Measurements from ENCODE around the gene SIRPG.
"Not testable (repeated sequence)": the region's sequence is repeated elsewhere in the genome, so short reads cannot be mapped to it uniquely, and the experiment has no call there.

The SIRPG gene

GRCh38 chr20:1657556-1658334 is at the start of gene SIRPG:
SIRPG (minus strand) TSS chr20:1657779; CDS start chr20:1657714, 65 bp downstream.
- DNase-seq = no peak

- DNase-seq = not testable (repeated sequence)
These were observed 49.3 kb upstream of the SIRPG start for GRCh38 chr20:1706887-1707286.

GRCh38 chr20:1706079-1706478 is 48.5 kb upstream of the SIRPG start:
- DNase-seq = no peak

- DNase-seq = no peak
These were observed 45.3 kb upstream of the SIRPG start for GRCh38 chr20:1702855-1703254.

GRCh38 chr20:1702328-1702727 is 44.7 kb upstream of the SIRPG start:
- no peak for DNase-seq

GRCh38 chr20:1700990-1701389 is 43.4 kb upstream of the SIRPG start:
- DNase-seq = no peak

- DNase-seq = no peak
These were observed 40.0 kb upstream of the SIRPG start for GRCh38 chr20:1697592-1697991.

- no peak for DNase-seq
These were observed 39.1 kb upstream of the SIRPG start for GRCh38 chr20:1696521-1697209.

- no peak for DNase-seq
These were observed 37.1 kb upstream of the SIRPG start for GRCh38 chr20:1694672-1695071.

- DNase-seq = no peak
These were observed 35.8 kb upstream of the SIRPG start for GRCh38 chr20:1693427-1693826.

- DNase-seq = no peak
These were observed 32.1 kb upstream of the SIRPG start for GRCh38 chr20:1689721-1690120.

- DNase-seq = no peak
These were observed 31.4 kb upstream of the SIRPG start for GRCh38 chr20:1688886-1689538.

GRCh38 chr20:1687053-1687452 is 29.5 kb upstream of the SIRPG start:
- DNase-seq = no peak

GRCh38 chr20:1686151-1686748 is 28.7 kb upstream of the SIRPG start:
- DNase-seq = no peak

- DNase-seq = no peak
These were observed 27.9 kb upstream of the SIRPG start for GRCh38 chr20:1685304-1686052.

GRCh38 chr20:1684872-1685271 is 27.3 kb upstream of the SIRPG start:
- no peak for DNase-seq

GRCh38 chr20:1676650-1677049 is 19.1 kb upstream of the SIRPG start:
- no peak for DNase-seq

- DNase-seq = no peak
These were observed 17.6 kb upstream of the SIRPG start for GRCh38 chr20:1674990-1675780.

- peak; percentile 75 for DNase-seq
These were observed 16.8 kb upstream of the SIRPG start for GRCh38 chr20:1674361-1674760.

GRCh38 chr20:1673424-1673823 is 15.8 kb upstream of the SIRPG start:
- no peak for DNase-seq

GRCh38 chr20:1672728-1673127 is 15.1 kb upstream of the SIRPG start:
- DNase-seq = no peak

Measured in activated CD4-positive, alpha-beta T cell treated with anti-CD3 and anti-CD28 coated beads, Interleukin-2, amount 50 U/mL, for 16 hours (primary cell).